Measurements from ENCODE around the gene IL34.

DNA sequence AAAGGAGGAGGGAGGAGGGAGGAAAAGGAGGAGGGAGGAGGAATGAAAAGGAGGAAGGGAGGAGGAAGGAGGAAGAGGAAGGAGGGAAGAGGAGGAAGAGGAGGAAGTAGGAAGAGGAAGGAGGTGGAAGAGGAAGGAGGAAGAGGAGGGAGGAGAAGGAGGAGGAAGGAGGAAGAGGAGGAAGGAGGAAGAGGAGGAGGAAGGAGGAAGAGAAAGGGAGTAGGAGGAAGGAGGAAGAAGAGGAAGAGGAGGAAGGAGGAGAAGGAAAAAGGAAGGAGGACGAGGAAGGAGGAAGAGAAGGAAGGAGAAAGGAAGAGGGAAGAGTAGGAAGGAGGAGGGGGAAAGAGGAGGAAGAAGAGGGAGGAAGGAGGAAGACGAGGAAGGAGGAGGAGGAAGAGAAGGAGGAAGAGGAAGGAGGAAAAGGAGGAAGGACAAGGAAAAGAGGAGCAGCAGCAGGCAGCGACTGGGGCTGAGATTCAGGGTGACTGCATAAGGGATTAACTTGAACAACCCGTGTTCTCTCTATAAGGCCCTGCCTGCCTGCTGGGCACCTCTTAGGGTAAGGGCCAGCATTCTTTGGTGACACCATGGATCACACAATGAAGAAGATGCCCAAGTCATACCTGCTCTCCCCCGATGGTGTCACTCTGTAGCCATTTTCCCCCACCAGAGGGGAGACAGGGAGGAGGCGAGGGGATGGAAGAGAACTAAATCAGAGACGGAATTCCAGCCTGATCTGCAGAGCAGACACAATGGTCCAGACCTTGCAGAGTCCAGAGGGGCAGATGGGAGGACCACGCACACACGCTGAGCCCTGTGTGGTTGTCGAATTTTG lies 1.4 kb upstream of the IL34 start:
- TF ChIP-seq EP300 (IDR thresholded peaks at IDR 0.05) (no peak), POLR2A (IDR thresholded peaks at IDR 0.05) (no peak), POLR2AphosphoS5 (IDR thresholded peaks at IDR 0.05) (no peak)
- TF ChIP-seq, protein P1, sequence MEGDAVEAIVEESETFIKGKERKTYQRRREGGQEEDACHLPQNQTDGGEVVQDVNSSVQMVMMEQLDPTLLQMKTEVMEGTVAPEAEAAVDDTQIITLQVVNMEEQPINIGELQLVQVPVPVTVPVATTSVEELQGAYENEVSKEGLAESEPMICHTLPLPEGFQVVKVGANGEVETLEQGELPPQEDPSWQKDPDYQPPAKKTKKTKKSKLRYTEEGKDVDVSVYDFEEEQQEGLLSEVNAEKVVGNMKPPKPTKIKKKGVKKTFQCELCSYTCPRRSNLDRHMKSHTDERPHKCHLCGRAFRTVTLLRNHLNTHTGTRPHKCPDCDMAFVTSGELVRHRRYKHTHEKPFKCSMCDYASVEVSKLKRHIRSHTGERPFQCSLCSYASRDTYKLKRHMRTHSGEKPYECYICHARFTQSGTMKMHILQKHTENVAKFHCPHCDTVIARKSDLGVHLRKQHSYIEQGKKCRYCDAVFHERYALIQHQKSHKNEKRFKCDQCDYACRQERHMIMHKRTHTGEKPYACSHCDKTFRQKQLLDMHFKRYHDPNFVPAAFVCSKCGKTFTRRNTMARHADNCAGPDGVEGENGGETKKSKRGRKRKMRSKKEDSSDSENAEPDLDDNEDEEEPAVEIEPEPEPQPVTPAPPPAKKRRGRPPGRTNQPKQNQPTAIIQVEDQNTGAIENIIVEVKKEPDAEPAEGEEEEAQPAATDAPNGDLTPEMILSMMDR (IDR thresholded peaks at IDR 0.05), result no peak
